ENCODE data around the gene CDKL1. TPM values are rescaled to one million over a fixed set of nuclear protein-coding genes. Genes with fewer than 3 reads are reported as not detected.

CDKL1 gene
- total RNA-seq, 4 donors from 2014 or later: 8.2 to 22.5 (median 9.5) TPM

DNA sequence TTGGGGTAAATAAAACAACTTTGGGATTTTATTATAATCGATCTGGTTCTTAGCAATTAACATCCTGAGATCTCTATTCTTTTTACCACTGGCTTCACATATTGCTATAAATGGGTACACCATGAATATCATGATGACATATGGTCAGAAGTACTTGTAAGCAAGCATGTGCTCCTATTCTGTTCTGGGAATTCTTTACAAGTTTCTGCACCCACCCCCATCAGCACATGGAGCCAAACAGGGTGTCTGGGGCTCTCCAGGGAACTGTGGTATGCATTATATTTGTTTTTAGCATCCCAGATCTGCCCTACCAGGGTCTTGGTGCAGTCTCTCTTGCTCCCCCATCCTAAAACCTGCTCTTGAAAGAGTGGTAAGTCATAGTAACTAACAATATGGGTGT lies 53.2 kb downstream of the CDKL1 start:
- Histone ChIP-seq H3K27ac (peak overlapping the region in 2 of 4 donors; percentile 65 to 71), H3K4me3 (no peak overlapping the region), H3K27me3 (no peaks in the 10 kb centered on the region), H3K4me1 (peaks cover 0 to 53% (median 19%) of the 10 kb centered on the region in 4 donors), H3K9me3 (no peaks in the 10 kb centered on the region), H3K36me3 (peaks cover 0 to 7% (median 0%) of the 10 kb centered on the region in 3 donors)
- WGBS, 2 donors: 69 to 85% methylated on average over 1 of the region's 1 CpG
- DNase-seq (ENCODE audit: low spot score in 2 of 2): no peak
- TF ChIP-seq POLR2A (IDR thresholded peaks at IDR 0.05) (no peak), EP300 (IDR thresholded peaks at IDR 0.05) (no peak)
- TF ChIP-seq, protein P1, sequence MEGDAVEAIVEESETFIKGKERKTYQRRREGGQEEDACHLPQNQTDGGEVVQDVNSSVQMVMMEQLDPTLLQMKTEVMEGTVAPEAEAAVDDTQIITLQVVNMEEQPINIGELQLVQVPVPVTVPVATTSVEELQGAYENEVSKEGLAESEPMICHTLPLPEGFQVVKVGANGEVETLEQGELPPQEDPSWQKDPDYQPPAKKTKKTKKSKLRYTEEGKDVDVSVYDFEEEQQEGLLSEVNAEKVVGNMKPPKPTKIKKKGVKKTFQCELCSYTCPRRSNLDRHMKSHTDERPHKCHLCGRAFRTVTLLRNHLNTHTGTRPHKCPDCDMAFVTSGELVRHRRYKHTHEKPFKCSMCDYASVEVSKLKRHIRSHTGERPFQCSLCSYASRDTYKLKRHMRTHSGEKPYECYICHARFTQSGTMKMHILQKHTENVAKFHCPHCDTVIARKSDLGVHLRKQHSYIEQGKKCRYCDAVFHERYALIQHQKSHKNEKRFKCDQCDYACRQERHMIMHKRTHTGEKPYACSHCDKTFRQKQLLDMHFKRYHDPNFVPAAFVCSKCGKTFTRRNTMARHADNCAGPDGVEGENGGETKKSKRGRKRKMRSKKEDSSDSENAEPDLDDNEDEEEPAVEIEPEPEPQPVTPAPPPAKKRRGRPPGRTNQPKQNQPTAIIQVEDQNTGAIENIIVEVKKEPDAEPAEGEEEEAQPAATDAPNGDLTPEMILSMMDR (IDR thresholded peaks at IDR 0.05): no peak

DNA sequence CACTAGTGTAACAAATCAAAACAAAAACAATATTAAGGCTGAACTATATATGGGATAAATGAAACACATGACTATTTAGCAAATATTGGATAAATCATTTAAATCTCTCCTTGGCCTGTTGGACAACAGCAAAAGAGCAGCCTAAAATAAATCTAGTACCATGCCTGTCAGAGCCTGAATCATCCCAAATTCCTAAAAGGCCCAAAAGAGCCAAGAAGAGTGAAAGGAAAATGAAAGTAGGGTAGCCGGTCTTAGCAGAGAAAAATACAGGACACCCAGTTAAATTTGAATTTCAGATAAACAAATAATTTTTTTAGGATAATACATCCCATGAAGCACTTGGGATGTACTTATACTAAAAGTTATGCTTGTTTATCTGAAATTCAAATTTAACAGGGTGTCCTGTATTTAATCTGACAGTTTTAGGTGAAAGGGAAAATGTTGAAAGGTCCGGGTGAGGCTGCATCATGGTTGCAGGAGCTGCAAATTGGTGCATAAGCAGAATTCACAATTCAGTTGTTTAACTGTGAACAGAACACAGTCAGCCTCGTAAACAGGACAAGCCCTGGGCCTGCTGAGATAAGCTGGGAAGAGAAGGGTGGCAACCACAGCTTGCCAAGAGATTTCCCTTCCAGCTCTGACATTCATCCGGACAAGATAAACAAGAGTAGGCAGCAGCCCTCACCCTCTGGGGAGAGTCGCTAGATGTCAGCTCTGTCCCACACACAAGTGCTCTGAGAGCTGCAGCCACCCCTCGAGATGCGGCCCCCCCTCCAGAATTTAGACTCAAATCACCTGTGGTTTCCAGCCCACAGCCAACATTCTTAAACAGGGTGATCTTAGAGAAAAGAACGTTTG lies 54.2 kb downstream of the CDKL1 start:
- Histone ChIP-seq H3K4me3 (peak overlapping the region; percentile 5 to 36 (median 20)), H3K4me1 (peaks cover 0 to 48% (median 18%) of the 10 kb centered on the region in 4 donors), H3K27ac (peak overlapping the region; percentile 45 to 71 (median 62)), H3K36me3 (peaks cover 0 to 7% (median 0%) of the 10 kb centered on the region in 3 donors), H3K9me3 (no peaks in the 10 kb centered on the region), H3K27me3 (no peaks in the 10 kb centered on the region)
- TF ChIP-seq EP300 (IDR thresholded peaks at IDR 0.05) (peak in 1 of 2 donors; percentile 36), POLR2A (IDR thresholded peaks at IDR 0.05) (no peak)
- TF ChIP-seq, protein P1 (IDR thresholded peaks at IDR 0.05): peak in 4 of 5 experiments; percentile 13 to 29 (median 19)
- DNase-seq (ENCODE audit: low spot score in 2 of 2): peak; percentile 59 to 61
- 6% methylated on average over 8 of the region's 8 CpGs for WGBS, 2 donors

DNA sequence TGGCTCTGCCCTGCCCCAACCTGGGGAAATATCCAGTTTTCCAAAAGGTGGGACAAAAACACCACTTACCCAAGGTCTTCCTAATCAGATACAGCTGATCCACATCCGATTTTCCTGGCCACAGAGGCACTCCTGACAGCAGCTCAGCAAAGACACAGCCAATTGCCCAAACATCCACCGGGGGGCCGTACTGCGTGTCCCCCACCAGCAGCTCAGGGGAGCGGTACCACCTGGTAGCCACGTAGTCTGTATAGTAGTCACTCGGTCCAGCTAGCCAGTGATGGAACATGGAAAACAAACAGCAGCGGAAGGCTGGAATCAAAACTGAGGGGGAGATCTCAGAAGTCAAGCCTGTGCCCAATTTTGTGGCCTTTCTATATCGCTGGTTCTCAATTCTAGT lies 55.7 kb downstream of the CDKL1 start:
- no peaks in the 10 kb centered on the region for H3K9me3 ChIP-seq
- no peaks in the 10 kb centered on the region for H3K27me3 ChIP-seq
- no peak overlapping the region for H3K4me3 ChIP-seq
- peaks cover 0 to 7% (median 0%) of the 10 kb centered on the region in 3 donors for H3K36me3 ChIP-seq
- no peak for DNase-seq (ENCODE audit: low spot score in 2 of 2)
- WGBS, 2 donors: 88 to 89% methylated on average over 9 of the region's 9 CpGs
- TF ChIP-seq POLR2A (IDR thresholded peaks at IDR 0.05) (no peak), EP300 (IDR thresholded peaks at IDR 0.05) (no peak)
- TF ChIP-seq, protein P1 (IDR thresholded peaks at IDR 0.05): no peak
- H3K4me1 ChIP-seq: peaks cover 0 to 50% (median 21%) of the 10 kb centered on the region in 4 donors
- peak overlapping the region in 1 of 4 donors; percentile 65 for H3K27ac ChIP-seq

DNA sequence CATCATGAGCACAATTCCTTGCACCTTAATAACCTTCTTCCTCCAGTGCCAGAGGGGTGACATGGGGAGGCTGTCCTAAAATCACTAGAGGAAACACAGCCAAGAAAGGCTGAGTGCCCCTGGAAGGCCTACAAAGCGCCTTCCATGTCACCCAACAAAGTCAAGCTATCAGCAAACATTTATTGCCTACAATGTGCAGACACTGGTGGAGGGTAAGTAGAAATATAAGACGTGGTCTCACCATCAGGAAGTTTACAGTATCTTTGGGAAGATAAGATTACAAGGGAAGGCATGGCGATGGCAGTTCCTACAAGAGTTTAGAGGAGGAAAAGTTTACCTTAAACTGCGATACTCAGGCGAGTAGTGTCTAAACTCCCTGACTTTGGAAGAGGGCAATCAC lies 56.6 kb downstream of the CDKL1 start:
- H3K36me3 ChIP-seq: peaks cover 0 to 7% (median 0%) of the 10 kb centered on the region in 3 donors
- no peaks in the 10 kb centered on the region for H3K27me3 ChIP-seq
- no peak for DNase-seq (ENCODE audit: low spot score in 2 of 2)
- TF ChIP-seq POLR2A (IDR thresholded peaks at IDR 0.05) (no peak), EP300 (IDR thresholded peaks at IDR 0.05) (no peak)
- TF ChIP-seq, protein P1 (IDR thresholded peaks at IDR 0.05): no peak
- no peaks in the 10 kb centered on the region for H3K9me3 ChIP-seq
- no peak overlapping the region for H3K27ac ChIP-seq
- 96 to 98% methylated on average over 5 of the region's 5 CpGs for WGBS, 2 donors
- H3K4me3 ChIP-seq: no peak overlapping the region
- peaks cover 0 to 50% (median 25%) of the 10 kb centered on the region in 4 donors for H3K4me1 ChIP-seq
